IMR-90 (cell line): ENCODE results near the gene TOMM7. TPM values are rescaled to one million over a fixed set of nuclear protein-coding genes. Genes with fewer than 3 reads are reported as not detected.
A peak's percentile ranks its signal among the peaks of the same experiment; 100 is the strongest.

Experiments
- ATAC-seq: fragments of 200-7000 bp; cut with Tn5 transposase; 2 replicates; pipeline ENCODE4 v1.9.1; 2020; ENCODE audit warnings: low read depth, mild to moderate bottlenecking, moderate library complexity
- BruUV-seq: library from RNA; stranded (reverse); fragments of 400-500 nt; replicated peaks from 2 replicates; lab custom pipeline; 2021; lab: Mats Ljungman, UMichigan
- CTCF ChIA-PET: fragments of 300-600 bp; formaldehyde crosslinking; extraction: SDS; loops from one replicate; lab custom pipeline; 2021; ENCODE audit warnings: antibody characterized with exemption; lab: Yijun Ruan, JAX
- POLR2A ChIA-PET: fragments of 300-600 bp; sonication (Branson Sonifier 250); formaldehyde crosslinking; loops from one replicate; lab custom pipeline; 2022; ENCODE audit warnings: antibody characterized with exemption; ENCODE audit not compliant: unreplicated experiment; lab: Charles Lee
- DNase-seq: peaks from one replicate; pipeline ENCODE4 v3.0.0; 2013
- H2AFZ ChIP-seq: replicated peaks from 2 replicates; pipeline ENCODE3; 2013; ENCODE audit warnings: low read length, mild to moderate bottlenecking; ENCODE audit not compliant: poor library complexity
- H2AK5ac ChIP-seq: 2 replicates; pipeline ENCODE4 v1.6.1; 2013; ENCODE audit warnings: low read depth, low read length, inconsistent platforms
- H2AK9ac ChIP-seq: replicated peaks from 2 replicates; pipeline ENCODE3; 2013; ENCODE audit warnings: mild to moderate bottlenecking, low read depth, low read length, moderate library complexity; ENCODE audit not compliant: poor library complexity
- H2BK120ac ChIP-seq: 2 replicates; pipeline ENCODE4 v1.6.1; 2013; ENCODE audit warnings: low read depth, low read length, inconsistent platforms
- H2BK15ac ChIP-seq: 3 replicates; pipeline ENCODE4 v1.6.1; 2013; ENCODE audit warnings: low read depth, low read length, inconsistent platforms
- H2BK20ac ChIP-seq: 2 replicates; pipeline ENCODE4 v1.6.1; 2013; ENCODE audit warnings: low read depth, mild to moderate bottlenecking, inconsistent platforms, low read length, moderate library complexity
- H2BK5ac ChIP-seq: 2 replicates; pipeline ENCODE4 v1.6.1; 2013; ENCODE audit warnings: mild to moderate bottlenecking, low read depth, low read length, inconsistent platforms; ENCODE audit not compliant: poor library complexity, severe bottlenecking
- H3K14ac ChIP-seq: replicated peaks from 2 replicates; pipeline ENCODE4 v1.6.1; 2013; ENCODE audit warnings: low read depth, low read length, inconsistent platforms
- H3K18ac ChIP-seq: 2 replicates; pipeline ENCODE4 v1.6.1; 2013; ENCODE audit warnings: low read depth, low read length, control low read depth
- H3K23ac ChIP-seq: 2 replicates; pipeline ENCODE4 v1.6.1; 2013; ENCODE audit warnings: low read depth, low read length, inconsistent platforms
- H3K27ac ChIP-seq: 2 replicates; pipeline ENCODE4 v1.5.1; 2013; ENCODE audit warnings: mild to moderate bottlenecking, control low read depth, low read length; ENCODE audit not compliant: insufficient read depth
- H3K27me3 ChIP-seq: 2 replicates; pipeline ENCODE4 v1.6.1; 2013; ENCODE audit warnings: low read length; ENCODE audit not compliant: control insufficient read depth, insufficient read depth
- H3K36me3 ChIP-seq: 2 replicates; pipeline ENCODE4 v1.6.1; 2013; ENCODE audit warnings: low read length, mixed read lengths; ENCODE audit not compliant: control insufficient read depth, insufficient read depth
- H3K4ac ChIP-seq: 2 replicates; pipeline ENCODE4 v1.6.1; 2013; ENCODE audit warnings: low read depth, low read length, inconsistent platforms
- H3K4me1 ChIP-seq: 2 replicates; pipeline ENCODE4 v1.6.1; 2013; ENCODE audit warnings: low read length, mixed read lengths; ENCODE audit not compliant: control insufficient read depth, insufficient read depth
- H3K4me2 ChIP-seq: 2 replicates; pipeline ENCODE4 v1.6.1; 2013; ENCODE audit warnings: low read depth, mild to moderate bottlenecking, control low read depth, low read length, moderate library complexity
- H3K4me3 ChIP-seq: 2 replicates; pipeline ENCODE4 v1.5.1; 2013; ENCODE audit warnings: low read depth, mild to moderate bottlenecking, control low read depth, low read length, moderate library complexity; ENCODE audit not compliant: insufficient read depth
- H3K56ac ChIP-seq: 2 replicates; pipeline ENCODE4 v1.6.1; 2013; ENCODE audit warnings: low read length, inconsistent platforms; ENCODE audit not compliant: insufficient read depth; ENCODE audit errors: extremely low read depth
- H3K79me1 ChIP-seq, 2 experiments: 2 replicates each; pipeline ENCODE4 v1.6.1; 2013; ENCODE audit warnings: low read length in 2 of 2, inconsistent platforms in 1 of 2, low read depth in 1 of 2
- H3K9ac ChIP-seq: 2 replicates; pipeline ENCODE4 v1.6.1; 2013; ENCODE audit warnings: low read depth, low read length, control low read depth
- H3K9me1 ChIP-seq: 2 replicates; pipeline ENCODE4 v1.6.1; 2013; ENCODE audit warnings: low read length, inconsistent platforms; ENCODE audit not compliant: insufficient read depth
- H3K9me3 ChIP-seq: 2 replicates; pipeline ENCODE4 v1.6.1; 2013; ENCODE audit warnings: low read length; ENCODE audit not compliant: control insufficient read depth, insufficient read depth
- H4K20me1 ChIP-seq: 2 replicates; pipeline ENCODE4 v1.6.1; 2013; ENCODE audit warnings: low read length, inconsistent platforms; ENCODE audit not compliant: insufficient read depth
- H4K5ac ChIP-seq: 2 replicates; pipeline ENCODE4 v1.6.1; 2013; ENCODE audit warnings: mild to moderate bottlenecking, low read depth, low read length, control low read depth
- H4K8ac ChIP-seq, 2 experiments: 2 replicates each; pipeline ENCODE4 v1.6.1; 2013; ENCODE audit warnings: low read depth in 2 of 2, low read length in 2 of 2, control low read depth in 1 of 2, inconsistent platforms in 1 of 2
- H4K91ac ChIP-seq: 2 replicates; pipeline ENCODE4 v1.6.1; 2013; ENCODE audit warnings: low read depth, low read length, inconsistent platforms; ENCODE audit not compliant: insufficient read depth
- CHD1 ChIP-seq: IDR thresholded peaks from 2 replicates; pipeline ENCODE4 v1.6.1; 2012; ENCODE audit warnings: low read depth, low read length, improper control_type of control experiment
- MAZ ChIP-seq: IDR thresholded peaks from 2 replicates; pipeline ENCODE4 v1.6.1; 2012; ENCODE audit warnings: low read depth, mild to moderate bottlenecking, low read length, improper control_type of control experiment, moderate library complexity, borderline replicate concordance
- NFE2L2 ChIP-seq: fragments of 150-350 bp; IDR thresholded peaks from 2 replicates; pipeline ENCODE4 v1.6.1; 2016; ENCODE audit warnings: low read depth, mild to moderate bottlenecking, low read length
- POLR2A ChIP-seq: IDR thresholded peaks from 2 replicates; pipeline ENCODE4 v1.6.1; 2012; ENCODE audit warnings: mild to moderate bottlenecking, low read depth, low read length
- RAD21 ChIP-seq: IDR thresholded peaks from 2 replicates; pipeline ENCODE4 v1.6.1; 2012; ENCODE audit warnings: low read length, improper control_type of control experiment
- WGBS, 2 experiments: methylation state at CpG; one replicate each; pipeline versions ENCODE4 v1.1.5 to v1.1.7; 2013; ENCODE audit warnings: missing lambda C conversion rate in 2 of 2; ENCODE audit not compliant: insufficient read length in 1 of 2; ENCODE audit errors: extremely low coverage in 2 of 2; 5-methylcytosine and 5-hydroxymethylcytosine counted together
- dilution Hi-C: fragments of 300-500 bp; cut with HindIII; formaldehyde crosslinking; loops from one replicate; pipeline ENCODE4 v1.14.3; 2018; ENCODE audit warnings: low sequenced_read_pairs; ENCODE audit not compliant: unreplicated experiment
- in situ Hi-C: fragments of 300-500 bp; cut with MboI; formaldehyde crosslinking; loops from 3 replicates; pipeline ENCODE4 v1.14.3; 2019; ENCODE audit warnings: low sequenced_read_pairs, inconsistent platforms, mixed read lengths
- intact Hi-C: fragments of 100-400 bp; cut with micrococcal nuclease; formaldehyde crosslinking; loops from 2 replicates; pipeline ENCODE4 v1.10.0; 2022
- polyA plus RNA-seq, 3 experiments: library from polyadenylated mRNA; depleted of rRNA; stranded (reverse); fragments of >200 nt; gene quantifications; 2 replicates each; pipeline ENCODE4 v1.2.3, GENCODE V29; 2012; ENCODE audit warnings: low replicate concordance in 1 of 3
- total RNA-seq: library from RNA; depleted of rRNA; stranded (reverse); fragments of >200 nt; gene quantifications from 2 replicates; pipeline ENCODE4 v1.2.3, GENCODE V29; 2012
- TF ChIP-seq, protein P1 (sequence below): fragments of 150-350 bp; IDR thresholded peaks from 2 replicates; pipeline ENCODE4 v1.6.1; 2016; ENCODE audit warnings: low read depth, mild to moderate bottlenecking, low read length, moderate library complexity, borderline replicate concordance

TOMM7 gene
- total and polyA plus RNA-seq, 2 of the 4 experiments (the other 2 are of a cell fraction), result 67.2 to 727 TPM

- peak overlapping the region; percentile 100 for H3K18ac ChIP-seq
- no CpG with 5 or more reads among the region's 4 CpGs for WGBS, 2 experiments
- intact Hi-C loops, result loop anchor here (1.0 to 5.0 kb wide), 3 partner anchors 88 to 298 kb away; partner anchors contain the start of gene IL6
- H3K27ac ChIP-seq, result peak overlapping the region; percentile 78; the same call in 1 of the 2 replicates
- H4K8ac ChIP-seq, result peak overlapping the region; percentile 80 to 97
- peaks cover 7% of the 10 kb centered on the region; the same call in 1 of the 2 replicates for H4K20me1 ChIP-seq
- peak overlapping the region; percentile 99 for H2BK20ac ChIP-seq
- H2BK15ac ChIP-seq, result peak overlapping the region; percentile 79; the same call in 2 of the 3 replicates
- H2BK5ac ChIP-seq, result peak overlapping the region; percentile 99
- peak overlapping the region; percentile 91 for H2AK5ac ChIP-seq
- no peak for TF ChIP-seq MAZ
- no peak for TF ChIP-seq RAD21
- no peak for TF ChIP-seq CHD1
- TF ChIP-seq NFE2L2, result no peak
- TF ChIP-seq, protein P1, sequence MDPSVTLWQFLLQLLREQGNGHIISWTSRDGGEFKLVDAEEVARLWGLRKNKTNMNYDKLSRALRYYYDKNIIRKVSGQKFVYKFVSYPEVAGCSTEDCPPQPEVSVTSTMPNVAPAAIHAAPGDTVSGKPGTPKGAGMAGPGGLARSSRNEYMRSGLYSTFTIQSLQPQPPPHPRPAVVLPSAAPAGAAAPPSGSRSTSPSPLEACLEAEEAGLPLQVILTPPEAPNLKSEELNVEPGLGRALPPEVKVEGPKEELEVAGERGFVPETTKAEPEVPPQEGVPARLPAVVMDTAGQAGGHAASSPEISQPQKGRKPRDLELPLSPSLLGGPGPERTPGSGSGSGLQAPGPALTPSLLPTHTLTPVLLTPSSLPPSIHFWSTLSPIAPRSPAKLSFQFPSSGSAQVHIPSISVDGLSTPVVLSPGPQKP, result no peak
- TF ChIP-seq POLR2A, result peak; percentile 26
- peak overlapping the region; percentile 96; the same call in 1 of the 2 replicates for H3K23ac ChIP-seq
- H4K91ac ChIP-seq, result peak overlapping the region; percentile 99
- DNase-seq, result no peak
- H3K9ac ChIP-seq, result no peak overlapping the region; the same call in 1 of the 2 replicates
- H3K79me1 ChIP-seq, result peaks cover 15 to 43% of the 10 kb centered on the region in 2 experiments; a peak in 3 of 4 replicates
- BruUV-seq, result no TSS peak
- dilution Hi-C loops, result no loop called here
- peak overlapping the region; percentile 98 for H3K4ac ChIP-seq
- H3K36me3 ChIP-seq, result peaks cover 4% of the 10 kb centered on the region; the same call in 1 of the 2 replicates
- no peaks in the 10 kb centered on the region for H3K27me3 ChIP-seq
- CTCF ChIA-PET, result no interaction called here
- no peak for ATAC-seq
- H3K4me3 ChIP-seq, result no peak overlapping the region
- peaks cover 19% of the 10 kb centered on the region for H3K4me1 ChIP-seq
- peak overlapping the region; percentile 98 for H2BK120ac ChIP-seq
- POLR2A ChIA-PET, result interaction anchor here (0.7 to 1.1 kb wide), 2 partner anchors 43 to 133 kb away, joined by 3 to 7 read pairs; partner anchors contain the start of gene IL6
- no peak overlapping the region for H2AFZ ChIP-seq
- H3K9me3 ChIP-seq, result no peaks in the 10 kb centered on the region
- in situ Hi-C loops, result no loop called here
- peaks cover 16% of the 10 kb centered on the region for H3K9me1 ChIP-seq
- peak overlapping the region; percentile 90; the same call in 1 of the 2 replicates for H3K56ac ChIP-seq
- H3K14ac ChIP-seq, result peak overlapping the region; percentile 98
- H4K5ac ChIP-seq, result peak overlapping the region; percentile 96; the same call in 1 of the 2 replicates
- no peak overlapping the region for H2AK9ac ChIP-seq
- no peak overlapping the region for H3K4me2 ChIP-seq
Measured at GRCh38 chr7:22859641-22860290, 37.1 kb upstream of the TOMM7 start.
